Breast epithelium (tissue), 3 donors: ENCODE measurements around the gene ZNF135.

Experiments used
- CTCF ChIP-seq, 3 donors: fragments of 450-650 bp; IDR thresholded peaks; one replicate each; pipeline ENCODE4 v1.5.1; 2016 to 2017; ENCODE audit warnings: antibody characterized with exemption in 3 of 3, mild to moderate bottlenecking in 3 of 3, moderate library complexity in 3 of 3
- POLR2A ChIP-seq: fragments of 450-650 bp; IDR thresholded peaks from one replicate; pipeline ENCODE4 v1.6.1; 2016; ENCODE audit warnings: antibody characterized with exemption, mild to moderate bottlenecking, moderate library complexity
- POLR2AphosphoS5 ChIP-seq, 3 donors: sonication (generic); formaldehyde crosslinking; IDR thresholded peaks; one replicate each; pipeline ENCODE4 v1.6.1; 2017; ENCODE audit warnings: antibody characterized with exemption in 3 of 3

- TF ChIP-seq CTCF (IDR thresholded peaks at IDR 0.05) (no peak), POLR2A (no peak), POLR2AphosphoS5 (IDR thresholded peaks at IDR 0.05) (no peak)
These were observed 4.6 kb downstream of the ZNF135 start for GRCh38 chr19:58063712-58064111.
